Right lung (tissue), 10 donors: ENCODE results near the gene PGAP6. TPM values are rescaled to one million over a fixed set of nuclear protein-coding genes. Genes with fewer than 3 reads are reported as not detected.
"Not testable (repeated sequence)": the region's sequence is repeated elsewhere in the genome, so short reads cannot be mapped to it uniquely, and the experiment has no call there.

Experiments
- DNase-seq, 2 donors: peaks; one replicate each; pipeline ENCODE4 v3.0.0-alpha.2; 2013
- long read RNA-seq, 8 donors: transcript quantifications; one replicate each; lab custom pipeline, GENCODE V29; 2026
- polyA plus RNA-seq, 5 donors: library from polyadenylated mRNA; unstranded; fragments of 120-200 nt; gene quantifications; one replicate each; pipeline versions ENCODE4 v1.2.1 to v1.2.3, GENCODE V29; 2013; ENCODE audit warnings: inconsistent platforms in 1 of 5, low replicate concordance in 1 of 5; ENCODE audit not compliant: insufficient read length in 5 of 5, insufficient read depth in 1 of 5

The PGAP6 gene, protein sequence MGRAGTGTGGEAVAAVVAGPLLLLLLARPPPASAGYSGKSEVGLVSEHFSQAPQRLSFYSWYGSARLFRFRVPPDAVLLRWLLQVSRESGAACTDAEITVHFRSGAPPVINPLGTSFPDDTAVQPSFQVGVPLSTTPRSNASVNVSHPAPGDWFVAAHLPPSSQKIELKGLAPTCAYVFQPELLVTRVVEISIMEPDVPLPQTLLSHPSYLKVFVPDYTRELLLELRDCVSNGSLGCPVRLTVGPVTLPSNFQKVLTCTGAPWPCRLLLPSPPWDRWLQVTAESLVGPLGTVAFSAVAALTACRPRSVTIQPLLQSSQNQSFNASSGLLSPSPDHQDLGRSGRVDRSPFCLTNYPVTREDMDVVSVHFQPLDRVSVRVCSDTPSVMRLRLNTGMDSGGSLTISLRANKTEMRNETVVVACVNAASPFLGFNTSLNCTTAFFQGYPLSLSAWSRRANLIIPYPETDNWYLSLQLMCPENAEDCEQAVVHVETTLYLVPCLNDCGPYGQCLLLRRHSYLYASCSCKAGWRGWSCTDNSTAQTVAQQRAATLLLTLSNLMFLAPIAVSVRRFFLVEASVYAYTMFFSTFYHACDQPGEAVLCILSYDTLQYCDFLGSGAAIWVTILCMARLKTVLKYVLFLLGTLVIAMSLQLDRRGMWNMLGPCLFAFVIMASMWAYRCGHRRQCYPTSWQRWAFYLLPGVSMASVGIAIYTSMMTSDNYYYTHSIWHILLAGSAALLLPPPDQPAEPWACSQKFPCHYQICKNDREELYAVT
- polyA plus RNA-seq, result 10 to 100 TPM; 32.5 to 52.5 (median 37.7) TPM
- long read RNA-seq, donor 1, transcript TMEM8A-204 (13 exons, 3,691 nt), result major isoform, 5 of 5 reads
- long read RNA-seq, donor 1, partial matches to known transcripts, result 0 of 5 reads
- long read RNA-seq, donor 1, other reads (novel, unspliced or antisense), result 0 of 5 reads
- long read RNA-seq, donor 2, partial matches to known transcripts, result 203 of 368 reads
- long read RNA-seq, donor 2, other reads (novel, unspliced or antisense), result 162 of 368 reads
- long read RNA-seq, donor 3, partial matches to known transcripts, result 173 of 393 reads
- long read RNA-seq, donor 3, other reads (novel, unspliced or antisense), result 216 of 393 reads
- long read RNA-seq, donor 4, partial matches to known transcripts, result 0 of 1 reads
- long read RNA-seq, donor 4, other reads (novel, unspliced or antisense), result 0 of 1 reads
- long read RNA-seq, donor 5, partial matches to known transcripts, result 628 of 694 reads
- long read RNA-seq, donor 5, other reads (novel, unspliced or antisense), result 62 of 694 reads
- long read RNA-seq, donor 6, transcript TMEM8A-204 (13 exons, 3,691 nt), result major isoform, 8 of 465 reads
- long read RNA-seq, donor 6, partial matches to known transcripts, result 252 of 465 reads
- long read RNA-seq, donor 6, other reads (novel, unspliced or antisense), result 205 of 465 reads
- long read RNA-seq, donor 7, transcript TMEM8A-204 (13 exons, 3,691 nt), result major isoform, 11 of 879 reads
- long read RNA-seq, donor 7, partial matches to known transcripts, result 361 of 879 reads
- long read RNA-seq, donor 7, other reads (novel, unspliced or antisense), result 507 of 879 reads
- long read RNA-seq, donor 8, result 0 reads

DNA sequence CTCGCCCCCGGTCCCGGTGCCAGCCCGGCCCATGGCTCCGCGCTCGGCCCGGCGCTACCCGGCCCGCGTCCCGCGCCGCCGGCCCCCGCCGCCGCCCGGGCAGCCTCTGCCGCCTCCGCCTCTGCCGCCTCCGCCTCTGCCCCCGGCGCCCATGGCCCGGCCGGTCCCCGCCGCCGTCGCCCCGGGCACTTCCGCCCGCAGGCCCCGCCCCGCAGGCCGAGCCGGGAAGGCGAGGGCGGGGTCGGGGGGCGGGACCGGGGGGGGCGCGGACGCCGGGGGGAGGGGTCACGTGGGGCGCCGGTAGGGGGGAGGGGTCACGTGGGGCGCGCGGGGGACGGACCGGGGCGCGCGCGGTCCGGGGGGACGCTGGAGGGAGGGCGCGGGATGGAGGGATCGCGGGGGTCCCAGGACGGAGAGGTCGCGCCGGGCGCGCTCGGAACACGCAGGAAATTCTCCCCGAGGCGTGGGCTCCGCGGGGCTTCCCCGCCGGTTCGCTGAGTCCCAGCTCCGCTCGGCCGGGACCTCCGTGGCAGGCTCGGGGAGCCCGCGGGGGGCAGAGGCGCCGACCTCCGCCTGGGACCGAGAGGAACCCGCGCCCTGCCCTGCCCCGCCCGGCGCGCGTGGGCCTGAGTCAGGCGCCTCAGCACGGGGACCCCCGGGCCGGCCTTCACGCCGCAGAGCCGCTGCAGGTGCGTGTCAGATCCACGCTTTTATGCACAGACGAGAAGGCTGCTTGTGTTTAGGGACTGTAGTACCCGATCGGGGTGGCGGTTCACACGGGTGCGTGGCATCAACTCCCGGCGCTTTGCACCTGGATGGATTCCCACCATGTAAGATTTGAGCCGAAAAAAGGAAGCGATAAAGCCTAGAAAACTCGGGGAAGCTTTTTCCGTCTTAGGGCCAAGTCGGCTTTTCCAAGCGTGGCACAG lies at the start of gene PGAP6:
TSS of gene PGAP6 (minus strand) at position 190 of the 929 bp plus-strand sequence. CDS start at position 33, 157 bp downstream.
- no peak for DNase-seq

DNA sequence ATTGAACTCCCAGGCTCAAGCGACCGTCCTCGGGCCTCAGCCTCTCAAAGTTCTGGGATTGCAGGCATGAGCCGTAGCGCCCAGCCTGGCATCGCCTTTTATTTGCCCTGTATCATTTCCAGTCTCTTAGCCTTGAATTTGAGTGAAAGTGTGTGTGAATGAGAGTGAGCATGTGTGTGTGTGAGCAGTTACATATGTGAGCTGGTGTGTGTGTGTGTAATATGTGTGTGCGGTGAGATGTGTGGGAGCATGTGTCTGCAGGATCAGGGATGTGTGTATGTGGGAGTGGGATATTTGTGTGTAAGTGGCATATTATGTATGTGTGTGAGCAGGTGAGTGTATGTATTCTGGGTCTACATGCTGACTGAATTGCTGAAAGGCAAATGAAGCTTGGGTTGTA lies 49.1 kb upstream of the PGAP6 start:
- no peak for DNase-seq

DNA sequence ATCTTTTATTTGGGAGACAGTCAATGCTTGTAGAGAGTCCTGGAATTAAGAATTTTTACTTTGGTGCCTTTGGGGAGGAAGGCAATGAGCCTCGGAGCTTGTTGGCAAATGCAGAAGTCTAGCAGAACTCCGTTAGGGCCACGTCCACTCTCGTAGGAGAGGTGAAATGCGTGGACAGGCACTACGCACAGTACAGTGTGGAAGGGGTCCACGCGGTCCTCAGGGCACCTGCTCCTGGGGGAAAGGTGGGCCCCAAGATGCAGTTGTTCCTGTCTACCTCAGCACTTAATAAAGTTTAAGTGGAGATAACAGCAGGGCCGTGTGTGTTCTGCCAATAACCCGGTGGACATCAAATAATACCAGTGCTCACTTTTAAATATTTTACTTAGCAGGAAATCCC lies 45.5 kb upstream of the PGAP6 start:
- no peak for DNase-seq

DNA sequence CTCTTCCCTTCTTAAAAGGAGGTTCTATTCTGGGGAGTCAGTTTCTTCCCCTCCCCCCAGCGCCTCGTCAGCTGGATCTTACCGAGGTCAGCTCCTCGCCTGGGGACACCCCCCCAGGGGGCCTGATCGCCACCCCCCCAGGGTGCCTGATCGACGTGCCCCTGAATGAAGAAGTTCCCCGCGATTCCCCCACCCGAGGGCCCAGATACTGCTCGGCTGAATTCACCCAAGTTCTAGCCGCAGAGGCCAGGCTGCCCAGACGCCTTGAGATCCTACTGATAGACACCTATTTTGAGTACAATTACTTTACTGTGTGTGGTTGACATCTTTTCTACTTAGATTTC lies 45.1 kb upstream of the PGAP6 start:
- no peak for DNase-seq

DNA sequence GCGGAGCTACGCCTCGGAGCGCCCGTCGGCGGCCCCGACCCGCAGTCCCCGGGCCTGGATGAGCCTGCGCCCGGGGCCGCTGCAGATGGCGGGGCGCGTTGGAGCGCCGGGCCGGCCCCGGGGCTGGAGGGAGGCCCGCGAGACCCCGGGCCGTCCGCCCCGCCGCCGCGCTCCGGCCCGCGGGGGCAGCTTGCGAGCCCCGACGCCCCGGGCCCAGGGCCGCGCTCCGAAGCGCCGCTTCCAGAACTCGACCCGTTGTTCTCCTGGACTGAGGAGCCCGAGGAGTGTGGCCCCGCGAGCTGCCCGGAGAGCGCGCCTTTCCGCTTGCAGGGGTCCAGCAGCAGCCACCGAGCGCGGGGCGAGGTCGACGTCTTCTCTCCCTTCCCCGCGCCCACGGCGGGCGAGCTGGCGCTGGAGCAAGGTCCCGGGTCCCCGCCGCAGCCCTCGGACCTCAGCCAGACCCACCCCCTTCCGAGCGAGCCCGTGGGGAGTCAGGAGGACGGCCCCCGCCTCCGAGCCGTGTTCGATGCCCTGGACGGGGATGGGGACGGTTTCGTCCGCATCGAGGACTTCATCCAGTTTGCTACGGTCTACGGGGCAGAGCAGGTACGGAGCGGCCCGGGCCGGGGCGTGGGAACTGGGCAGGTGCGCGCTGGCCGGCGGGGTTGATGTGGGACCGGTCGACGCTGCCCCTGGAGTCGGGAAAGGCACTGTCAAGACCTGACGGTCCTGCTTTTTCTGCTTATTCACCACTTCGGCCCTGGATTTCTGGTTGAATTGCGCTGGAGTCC lies 44.5 kb upstream of the PGAP6 start:
- DNase-seq, result peak in 1 of 2 donors; percentile 6

DNA sequence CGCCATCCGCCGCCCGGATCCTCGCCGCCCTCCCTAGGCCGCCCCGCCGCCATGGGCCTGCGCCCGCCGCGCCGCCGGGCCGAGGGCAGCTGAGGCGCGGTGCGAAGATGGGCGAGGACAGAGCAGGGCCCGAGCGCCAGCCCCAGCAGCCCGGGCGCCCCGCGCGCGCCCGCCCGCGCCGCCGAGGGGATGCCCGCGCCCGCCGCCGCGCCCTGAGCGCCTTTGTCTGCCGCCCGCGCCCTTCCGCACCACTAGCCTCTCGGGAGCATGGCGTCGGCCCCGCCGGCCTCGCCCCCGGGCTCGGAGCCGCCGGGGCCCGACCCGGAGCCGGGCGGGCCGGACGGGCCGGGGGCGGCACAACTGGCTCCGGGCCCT lies 43.9 kb upstream of the PGAP6 start:
- no peak for DNase-seq

DNA sequence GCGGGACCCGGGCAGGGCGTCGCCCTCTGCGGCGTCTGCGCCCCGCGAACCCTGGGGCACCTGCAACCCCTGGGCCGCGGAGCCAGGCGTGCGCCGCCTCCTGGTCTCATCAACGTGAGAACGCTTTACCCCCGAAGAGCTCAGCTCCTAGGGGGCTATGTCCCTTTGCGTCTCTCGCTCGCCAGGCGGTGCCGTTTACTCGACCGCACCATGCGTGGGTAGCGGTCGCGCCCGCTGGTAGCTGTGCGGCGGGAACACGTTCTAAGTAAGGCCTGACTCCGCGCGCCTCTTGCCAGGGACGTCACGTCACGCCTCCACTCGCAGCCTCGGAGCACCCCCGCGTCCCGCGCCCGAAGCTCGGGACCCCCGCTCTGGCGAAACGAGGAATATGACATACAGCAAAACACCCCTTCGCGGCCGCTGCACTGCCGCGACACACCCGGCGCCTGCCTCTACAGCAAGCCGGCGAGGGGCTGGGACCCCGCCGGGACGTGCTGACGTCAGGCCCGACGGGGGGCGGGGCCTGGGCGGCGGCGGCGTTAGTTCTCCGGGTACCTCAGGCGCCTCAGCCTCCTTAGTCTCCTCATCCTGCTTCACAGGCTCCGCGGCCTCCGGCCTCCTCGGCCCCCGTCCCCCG lies 43.4 kb upstream of the PGAP6 start, which contains the start of gene RAB11FIP3:
TSS of gene RAB11FIP3 (plus strand) at position 568 of the 637 bp plus-strand sequence. CDS start 358 bp downstream, outside the sequence.
- DNase-seq, result peak; percentile 77 to 78

DNA sequence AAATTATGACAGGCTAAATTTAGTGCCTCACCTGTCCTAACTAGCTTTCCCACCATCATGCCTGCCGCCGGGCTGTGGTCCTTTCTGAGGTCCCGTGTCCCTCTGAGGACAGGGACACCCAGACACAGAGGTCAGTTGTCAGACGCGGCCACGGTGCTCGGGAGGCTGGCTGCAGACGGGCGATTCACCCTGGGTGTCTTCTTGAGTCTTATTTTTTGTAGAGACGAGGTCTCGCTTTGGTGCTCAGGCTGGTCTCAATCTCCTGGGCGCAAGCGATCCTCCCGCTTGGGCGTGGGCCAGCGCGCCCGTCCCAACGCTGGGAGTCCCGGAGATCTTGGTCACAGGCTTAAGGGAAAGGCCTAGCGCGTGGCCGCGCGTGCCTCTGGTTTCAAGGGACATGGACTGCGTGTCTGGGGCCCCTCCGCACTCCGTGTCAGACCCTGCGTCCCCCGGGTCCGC lies 42.9 kb upstream of the PGAP6 start:
- DNase-seq, result no peak

DNA sequence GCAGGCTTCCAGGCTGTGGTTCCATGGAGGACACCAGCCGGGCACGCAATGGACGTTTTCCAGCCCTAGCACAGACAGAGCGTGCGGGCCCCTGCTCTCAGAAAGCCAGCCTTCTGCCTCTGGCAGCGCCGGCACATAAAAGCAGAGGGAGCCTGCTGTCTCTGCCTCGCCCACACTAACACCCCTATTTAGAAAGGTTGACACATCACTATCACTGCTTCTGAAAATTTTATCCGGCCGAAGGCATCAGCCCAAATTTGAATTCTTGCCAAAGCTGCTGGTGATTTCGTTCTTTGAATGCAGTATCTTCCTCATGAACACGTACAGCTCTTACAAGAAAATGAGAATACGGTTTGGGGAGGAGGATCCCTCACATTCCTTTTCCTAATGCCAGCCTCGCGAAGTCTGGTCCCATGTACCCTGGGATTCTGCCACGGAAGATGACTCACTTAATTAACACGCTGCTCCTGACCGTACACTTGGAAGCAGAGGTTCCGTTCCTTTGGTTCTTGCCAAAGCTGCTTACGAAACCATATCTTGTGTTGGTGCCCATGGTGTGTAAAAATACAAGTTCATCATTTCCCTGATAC lies 42.4 kb upstream of the PGAP6 start:
- no peak for DNase-seq

DNA sequence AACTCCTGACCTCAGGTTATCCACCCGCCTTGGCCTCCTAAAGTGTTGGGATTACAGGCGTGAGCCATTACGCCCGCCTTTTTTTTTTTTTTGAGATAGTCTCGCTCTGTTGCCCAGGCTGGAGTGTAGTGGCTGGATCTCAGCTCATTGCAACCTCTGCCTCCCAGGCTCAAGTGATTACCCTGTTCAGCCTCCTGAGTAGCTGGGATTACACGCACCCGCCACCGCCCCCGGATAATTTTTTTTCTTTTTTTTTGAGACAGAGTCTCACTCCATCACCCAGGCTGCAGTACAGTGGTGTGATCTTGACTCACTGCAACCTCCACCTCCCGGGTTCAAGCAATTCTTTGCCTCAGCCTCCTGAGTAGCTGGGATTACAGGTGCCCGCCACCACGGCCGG lies 40.4 kb upstream of the PGAP6 start:
- DNase-seq, result not testable (repeated sequence)

DNA sequence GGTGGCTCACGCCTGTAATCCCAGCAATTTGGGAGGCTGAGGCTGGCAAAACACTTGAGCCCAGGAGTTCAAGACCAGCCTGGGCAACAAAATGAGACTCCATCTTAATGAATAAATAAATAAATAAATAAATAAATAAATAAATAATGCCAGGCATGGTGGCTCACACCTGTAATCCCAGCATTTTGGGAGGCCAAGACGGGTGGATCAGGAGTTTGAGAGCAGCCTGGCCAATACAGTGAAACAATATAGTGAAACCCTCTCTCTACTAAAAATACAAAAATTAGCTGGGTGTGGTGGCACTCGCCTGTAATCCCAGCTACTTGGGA lies 33.4 kb upstream of the PGAP6 start:
- not testable (repeated sequence) for DNase-seq

DNA sequence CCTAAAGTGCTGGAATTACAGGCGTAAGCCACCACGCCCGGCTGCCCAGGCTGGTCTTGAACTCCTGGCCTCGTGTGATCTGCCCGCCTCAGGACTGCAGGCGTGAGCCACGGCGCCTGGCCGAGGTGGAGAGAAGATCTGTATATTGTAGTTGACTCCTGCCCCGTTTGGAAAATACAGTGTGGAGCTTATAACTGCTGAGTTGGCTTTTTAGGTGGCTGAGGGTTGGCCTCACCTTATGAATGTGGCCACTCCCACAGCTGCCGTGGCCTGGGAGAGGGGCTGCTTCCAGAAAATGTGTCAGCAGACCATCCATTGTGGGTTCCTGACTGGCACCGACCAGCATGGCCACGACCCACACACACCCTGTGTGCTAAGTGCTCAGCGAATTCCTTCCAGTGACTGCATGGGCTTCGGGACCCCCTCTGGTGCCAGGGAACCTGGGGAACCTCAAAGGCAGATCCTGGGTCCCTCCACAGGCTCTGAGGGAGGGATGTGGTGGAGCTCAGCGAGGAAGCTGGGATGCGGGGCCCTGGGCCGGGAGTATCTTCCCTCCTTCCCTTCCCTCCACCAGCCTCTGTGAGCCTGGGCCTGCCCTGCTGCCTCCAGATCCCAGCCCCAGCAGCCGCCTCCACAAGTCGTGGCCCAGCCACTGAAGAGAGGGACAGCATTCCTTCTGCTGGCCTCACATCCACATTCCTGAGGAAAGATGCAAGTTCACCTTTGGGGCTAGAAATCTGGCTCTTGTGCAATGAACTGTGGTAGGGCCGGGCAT lies 32.8 kb upstream of the PGAP6 start:
- DNase-seq, result no peak

DNA sequence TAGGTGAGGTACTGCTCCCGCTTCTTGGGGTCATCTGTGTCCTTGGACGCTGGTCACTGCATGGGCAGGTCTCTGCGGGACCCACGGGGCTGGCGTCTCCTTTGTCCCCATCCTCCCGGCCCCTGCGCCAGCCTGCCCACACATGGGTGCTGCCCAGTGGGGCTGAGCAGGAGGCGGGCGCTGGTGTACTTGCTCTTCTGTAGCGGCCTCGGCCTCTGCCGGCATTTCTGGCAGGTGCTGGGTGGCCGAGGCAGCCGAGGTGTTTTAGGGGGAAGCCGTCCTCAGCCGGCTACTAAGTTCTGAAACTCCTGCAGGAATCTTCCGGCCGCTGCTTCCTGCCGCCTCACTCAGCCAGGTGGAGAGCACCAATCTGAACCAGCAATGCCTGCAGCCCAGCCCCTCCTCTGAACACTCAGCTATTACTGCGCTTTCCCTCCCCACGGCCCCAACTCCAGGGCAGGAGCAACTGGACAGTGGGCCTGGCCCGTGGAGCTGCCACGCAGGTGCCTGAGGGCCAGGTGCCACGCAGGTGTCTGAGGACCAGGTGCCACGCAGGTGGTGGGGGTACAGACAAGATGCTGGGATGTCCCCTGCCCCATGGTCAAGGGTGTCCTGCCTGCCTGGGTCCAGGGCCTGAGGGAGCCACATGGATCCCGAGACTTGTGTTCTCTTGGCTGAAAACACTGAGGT lies 29.9 kb upstream of the PGAP6 start:
- no peak for DNase-seq

DNA sequence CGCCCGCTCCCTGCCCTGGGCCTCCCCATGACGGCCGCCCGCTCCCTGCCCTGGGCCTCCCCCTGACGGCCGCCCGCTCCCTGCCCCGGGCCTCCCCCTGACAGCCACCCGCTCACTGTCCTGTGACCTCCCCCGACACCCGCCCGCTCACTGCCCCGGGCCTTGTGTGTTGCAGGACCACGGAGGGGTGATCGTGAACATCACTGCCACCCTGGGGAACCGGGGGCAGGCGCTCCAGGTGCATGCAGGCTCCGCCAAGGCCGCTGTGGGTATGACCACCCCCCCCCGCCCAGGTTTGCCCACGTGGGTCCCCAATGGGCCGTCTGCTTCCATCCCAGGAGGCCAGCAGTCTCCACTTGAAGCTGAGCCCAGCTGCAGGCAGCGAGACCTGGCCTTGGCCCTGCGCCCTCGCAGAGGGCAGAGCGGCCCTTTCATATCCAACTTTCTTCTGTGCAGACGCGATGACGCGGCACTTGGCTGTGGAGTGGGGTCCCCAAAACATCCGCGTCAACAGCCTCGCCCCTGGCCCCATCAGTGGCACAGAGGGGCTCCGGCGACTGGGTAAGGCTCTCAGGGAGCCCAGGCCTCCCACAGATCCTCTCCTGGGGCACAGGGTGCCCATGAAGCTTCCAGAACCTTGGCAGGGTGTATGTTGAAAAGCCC lies 28.9 kb upstream of the PGAP6 start:
- no peak for DNase-seq

DNA sequence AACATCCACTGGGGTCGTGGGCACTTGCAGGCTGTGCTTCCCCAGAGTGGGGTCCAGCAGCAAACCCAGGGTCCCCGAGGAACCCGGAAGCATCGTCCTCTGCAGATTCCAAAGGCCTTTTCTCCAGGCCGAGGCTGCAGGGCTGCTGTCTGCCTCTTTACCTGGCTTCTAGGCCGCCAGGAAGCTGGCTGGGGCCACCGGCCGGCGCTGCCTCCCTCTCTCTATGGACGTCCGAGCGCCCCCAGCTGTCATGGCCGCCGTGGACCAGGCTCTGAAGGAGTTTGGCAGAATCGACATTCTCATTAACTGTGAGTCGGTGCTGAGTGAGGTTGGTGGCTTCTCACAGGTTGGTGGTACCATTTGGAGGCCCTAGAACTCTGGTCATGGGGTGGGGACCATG lies 25.5 kb upstream of the PGAP6 start:
- no peak for DNase-seq
